Measurements from ENCODE around the gene PHLDA1.
"Not testable (repeated sequence)": the region's sequence is repeated elsewhere in the genome, so short reads cannot be mapped to it uniquely, and the experiment has no call there.

The PHLDA1 gene

GRCh38 chr12:75984577-75985182 lies 46.9 kb downstream of the PHLDA1 start:
- no peak for DNase-seq

GRCh38 chr12:75983851-75984250 lies 47.7 kb downstream of the PHLDA1 start:
- not testable (repeated sequence) for DNase-seq

GRCh38 chr12:75982979-75983660 lies 48.5 kb downstream of the PHLDA1 start:
- DNase-seq: no peak

GRCh38 chr12:75982169-75982564 lies 49.4 kb downstream of the PHLDA1 start:
- no peak for DNase-seq

- DNase-seq: no peak
These were observed 50.1 kb downstream of the PHLDA1 start for GRCh38 chr12:75981247-75982168.

- no peak for DNase-seq
These were observed 52.4 kb downstream of the PHLDA1 start for GRCh38 chr12:75979181-75979580.

GRCh38 chr12:75978677-75979076 lies 52.9 kb downstream of the PHLDA1 start:
- DNase-seq: no peak

- DNase-seq: peak in 7 of 14 donors; percentile 2 to 71 (median 15)
These were observed 53.5 kb downstream of the PHLDA1 start for GRCh38 chr12:75977952-75978671.

- DNase-seq: no peak
These were observed 54.0 kb downstream of the PHLDA1 start for GRCh38 chr12:75977590-75977951.

GRCh38 chr12:75976913-75977312 lies 54.7 kb downstream of the PHLDA1 start:
- DNase-seq: no peak

GRCh38 chr12:75976113-75976512 lies 55.5 kb downstream of the PHLDA1 start:
- no peak for DNase-seq

GRCh38 chr12:75975702-75976101 lies 55.9 kb downstream of the PHLDA1 start:
- DNase-seq: no peak
